HepG2 (cell line): ENCODE measurements around the gene KIN. TPM values are rescaled to one million over a fixed set of nuclear protein-coding genes. Genes with fewer than 3 reads are reported as not detected.

Experiments
- ARID2 ChIP-seq: sonication (generic); formaldehyde crosslinking; IDR thresholded peaks from 2 replicates; pipeline ENCODE4 v1.8.1; 2022; ENCODE audit warnings: mild to moderate bottlenecking, missing genetic modification reagents, borderline replicate concordance
- CTCF ChIP-seq: sonication (generic); formaldehyde crosslinking; IDR thresholded peaks from 2 replicates; pipeline ENCODE4 v1.5.0; 2020; ENCODE audit warnings: mild to moderate bottlenecking, missing genetic modification reagents, moderate library complexity
- HNF4A ChIP-seq: sonication (generic); formaldehyde crosslinking; IDR thresholded peaks from 2 replicates; pipeline ENCODE4 v1.4.0; 2020; ENCODE audit warnings: missing genetic modification reagents
- KAT7 ChIP-seq: IDR thresholded peaks from 2 replicates; pipeline ENCODE4 v1.6.1; 2018; ENCODE audit warnings: borderline replicate concordance, missing compliant biosample characterization
- SAP130 ChIP-seq: IDR thresholded peaks from 2 replicates; pipeline ENCODE4 v1.6.1; 2016; ENCODE audit warnings: low read depth
- TAF1 ChIP-seq: sonication (generic); formaldehyde crosslinking; IDR thresholded peaks from 2 replicates; pipeline ENCODE4 v1.4.0; 2020; ENCODE audit warnings: missing genetic modification reagents
- THYN1 ChIP-seq: sonication (generic); formaldehyde crosslinking; IDR thresholded peaks from 2 replicates; pipeline ENCODE4 v1.8.1; 2023; ENCODE audit warnings: low read depth, mild to moderate bottlenecking, moderate library complexity, missing genetic modification reagents, borderline replicate concordance
- ZBTB21 ChIP-seq: sonication (generic); formaldehyde crosslinking; IDR thresholded peaks from 2 replicates; pipeline ENCODE4 v1.4.0; 2020; ENCODE audit warnings: missing genetic modification reagents
- ZBTB40 ChIP-seq, 2 experiments: fragments of 450-650 bp in 1 of 2; sonication (generic) in 1 of 2; formaldehyde crosslinking in 1 of 2; IDR thresholded peaks; 2 replicates each; pipeline versions ENCODE4 v1.6.1 to v1.8.0; 2016 to 2022; ENCODE audit warnings: antibody characterized with exemption in 1 of 2, mild to moderate bottlenecking in 1 of 2, missing genetic modification reagents in 1 of 2
- ZNF18 ChIP-seq: sonication (generic); formaldehyde crosslinking; IDR thresholded peaks from 2 replicates; pipeline ENCODE4 v1.8.0; 2022; ENCODE audit warnings: mild to moderate bottlenecking, missing genetic modification reagents; ENCODE audit not compliant: insufficient replicate concordance
- ZSCAN5A ChIP-seq: sonication (generic); formaldehyde crosslinking; IDR thresholded peaks from 2 replicates; pipeline ENCODE4 v1.8.0; 2022; ENCODE audit warnings: mild to moderate bottlenecking, missing genetic modification reagents, borderline replicate concordance
- polyA plus RNA-seq, 8 experiments: library from polyadenylated mRNA; depleted of rRNA in 3 of 8; stranded (reverse) in 7 of 8; unstranded in 1 of 8; fragments of >200 nt; fragmentation: Illumina TruSeq in 4 of 8; extraction: Trizol in 4 of 8; gene quantifications; 2 replicates each; pipeline versions ENCODE4 v1.2.1 to v1.2.3, GENCODE V29; 2011 to 2016; ENCODE audit warnings: low read depth in 4 of 8, missing spikeins in 1 of 8, mixed read lengths in 1 of 8; ENCODE audit not compliant: insufficient read depth in 1 of 8
- total RNA-seq, 5 experiments: library from RNA; depleted of rRNA; stranded (reverse); fragments of >200 nt; fragmentation: Illumina TruSeq; extraction: Trizol; gene quantifications; 2 replicates each; pipeline ENCODE4 v1.2.3, GENCODE V29; 2016; ENCODE audit warnings: low read depth in 1 of 5
- TF ChIP-seq, protein P1 (sequence below): IDR thresholded peaks from 2 replicates; pipeline ENCODE4 v1.6.1; 2016; ENCODE audit warnings: control low read depth

Gene KIN
- total and polyA plus RNA-seq, 2 of the 13 experiments (the other 11 are each of a cell fraction or from before 2014, with no cell fraction given), result 4.9 to 23.2 TPM

DNA sequence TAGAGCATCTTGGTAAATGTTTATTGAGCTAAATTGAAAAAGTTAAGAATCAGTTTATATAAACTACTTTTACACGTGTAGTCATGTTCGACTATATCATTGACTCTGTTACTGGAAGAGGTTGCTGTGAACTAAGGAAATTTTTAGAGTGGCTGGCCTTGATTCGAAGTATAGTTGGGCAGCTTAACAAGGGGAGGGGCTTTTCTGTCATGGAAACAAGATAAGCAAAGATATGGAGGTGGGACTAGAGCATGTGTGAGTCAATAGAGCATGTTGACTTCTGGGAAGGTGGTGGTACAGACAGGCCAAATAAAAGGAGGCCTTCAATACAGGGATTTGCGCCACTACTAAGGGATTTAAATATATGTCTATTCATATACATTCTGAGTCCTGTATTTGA lies 7.8 kb upstream of the KIN start (continued):
- TF ChIP-seq ZSCAN5A (CRISPR knock-in tag) (no peak), SAP130 (CRISPR knock-in tag) (peak; percentile 88), CTCF (no peak), ZNF18 (CRISPR knock-in tag) (no peak), KAT7 (no peak), TAF1 (CRISPR knock-in tag) (no peak), THYN1 (CRISPR knock-in tag) (no peak), HNF4A (CRISPR knock-in tag) (no peak), ZBTB21 (no peak), ARID2 (CRISPR knock-in tag) (no peak), ZBTB40 (IDR thresholded peaks at IDR 0.05) (no peak), ZBTB40 (CRISPR knock-in tag; IDR thresholded peaks at IDR 0.05) (no peak)
- TF ChIP-seq, protein P1, sequence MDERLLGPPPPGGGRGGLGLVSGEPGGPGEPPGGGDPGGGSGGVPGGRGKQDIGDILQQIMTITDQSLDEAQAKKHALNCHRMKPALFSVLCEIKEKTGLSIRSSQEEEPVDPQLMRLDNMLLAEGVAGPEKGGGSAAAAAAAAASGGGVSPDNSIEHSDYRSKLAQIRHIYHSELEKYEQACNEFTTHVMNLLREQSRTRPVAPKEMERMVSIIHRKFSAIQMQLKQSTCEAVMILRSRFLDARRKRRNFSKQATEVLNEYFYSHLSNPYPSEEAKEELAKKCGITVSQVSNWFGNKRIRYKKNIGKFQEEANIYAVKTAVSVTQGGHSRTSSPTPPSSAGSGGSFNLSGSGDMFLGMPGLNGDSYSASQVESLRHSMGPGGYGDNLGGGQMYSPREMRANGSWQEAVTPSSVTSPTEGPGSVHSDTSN (CRISPR knock-in tag), result no peak
